Epidermal melanocyte (primary cell): ENCODE data around the gene LRRC56.

Experiments
- DNase-seq: peaks from one replicate; pipeline ENCODE4 v3.0.0; 2011; ENCODE audit warnings: low spot score; ENCODE audit not compliant: insufficient read length

Gene LRRC56

DNA sequence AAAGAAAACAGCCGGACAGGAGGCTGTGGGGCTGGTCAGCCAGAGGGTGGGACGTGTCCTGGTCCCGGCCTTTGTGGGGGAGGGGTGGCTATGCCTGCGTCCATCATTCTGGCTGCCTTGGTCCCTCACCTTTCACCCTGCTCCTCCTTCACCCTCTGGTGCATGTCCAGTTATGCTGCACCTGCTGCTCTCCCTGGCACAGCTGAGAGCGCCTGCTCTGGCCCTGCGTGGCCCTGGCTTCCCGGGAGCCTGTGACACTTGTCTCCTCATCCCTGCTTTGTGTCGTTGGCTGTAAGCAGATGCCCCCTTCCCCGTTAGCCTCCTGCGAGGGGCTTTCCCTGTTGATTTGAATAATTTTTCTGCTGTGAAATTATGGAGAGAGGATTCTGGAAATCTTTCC, 55.6 kb downstream of the LRRC56 start:
- no peak for DNase-seq

DNA sequence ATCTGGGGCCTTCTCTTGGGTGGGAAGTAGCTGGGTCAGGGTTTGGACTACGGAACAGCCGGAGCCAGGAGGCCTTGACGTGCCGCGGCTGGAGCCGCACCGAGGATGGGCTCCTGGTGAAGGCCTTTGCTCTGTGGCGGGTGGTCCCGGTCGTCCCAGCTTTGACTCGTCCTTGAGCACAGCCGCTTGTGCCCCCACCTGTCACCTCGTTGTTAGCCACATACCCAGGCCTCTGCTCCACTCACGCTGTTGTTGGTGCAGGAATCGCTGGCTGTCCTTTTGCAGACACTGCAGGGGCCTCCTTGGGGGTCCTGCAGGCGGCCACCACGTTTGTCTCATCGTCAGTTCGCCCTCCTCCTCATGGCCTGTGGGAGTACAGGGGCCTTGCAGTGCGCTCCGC, 56.0 kb downstream of the LRRC56 start:
- DNase-seq: no peak

DNA sequence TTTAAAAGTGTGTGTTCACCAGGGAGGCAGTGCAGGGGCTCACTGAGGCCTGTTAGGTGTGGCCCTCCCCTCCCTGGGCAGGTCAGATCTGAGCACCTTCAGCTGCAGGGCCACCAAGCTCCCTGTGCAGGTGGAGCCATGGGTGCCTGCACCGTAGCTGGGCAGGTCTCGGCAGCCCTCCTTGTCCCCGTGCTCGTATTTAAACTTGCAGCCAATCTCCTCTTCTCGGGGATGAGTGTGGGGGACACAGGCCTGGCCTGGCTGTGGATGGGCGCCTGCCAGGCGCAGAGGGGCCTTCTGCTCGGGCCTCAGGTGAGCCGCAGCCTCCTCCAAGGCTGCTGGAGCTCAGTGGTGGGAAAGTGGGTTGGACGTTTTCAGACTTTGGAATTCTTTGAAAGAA, 58.1 kb downstream of the LRRC56 start:
- no peak for DNase-seq

DNA sequence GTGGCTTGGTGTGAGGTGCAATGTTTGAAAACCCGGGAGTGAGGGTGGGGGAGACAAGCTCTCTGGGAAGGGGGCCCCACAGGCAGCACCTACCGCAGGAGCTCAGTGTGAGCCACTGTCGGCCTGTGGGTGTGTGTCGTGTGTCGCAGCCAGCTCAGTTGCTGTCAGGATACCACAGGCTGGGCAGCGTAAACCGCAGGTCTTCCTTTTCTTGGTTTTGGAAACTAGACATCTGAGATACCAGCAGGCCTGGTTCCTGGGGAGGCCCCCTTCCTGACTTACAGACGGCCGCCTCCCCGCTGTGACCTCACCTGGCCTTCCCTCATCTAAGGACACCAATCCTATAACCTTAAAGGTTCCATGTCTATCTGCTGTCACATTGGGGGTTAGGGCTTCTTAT, 59.0 kb downstream of the LRRC56 start:
- no peak for DNase-seq

DNA sequence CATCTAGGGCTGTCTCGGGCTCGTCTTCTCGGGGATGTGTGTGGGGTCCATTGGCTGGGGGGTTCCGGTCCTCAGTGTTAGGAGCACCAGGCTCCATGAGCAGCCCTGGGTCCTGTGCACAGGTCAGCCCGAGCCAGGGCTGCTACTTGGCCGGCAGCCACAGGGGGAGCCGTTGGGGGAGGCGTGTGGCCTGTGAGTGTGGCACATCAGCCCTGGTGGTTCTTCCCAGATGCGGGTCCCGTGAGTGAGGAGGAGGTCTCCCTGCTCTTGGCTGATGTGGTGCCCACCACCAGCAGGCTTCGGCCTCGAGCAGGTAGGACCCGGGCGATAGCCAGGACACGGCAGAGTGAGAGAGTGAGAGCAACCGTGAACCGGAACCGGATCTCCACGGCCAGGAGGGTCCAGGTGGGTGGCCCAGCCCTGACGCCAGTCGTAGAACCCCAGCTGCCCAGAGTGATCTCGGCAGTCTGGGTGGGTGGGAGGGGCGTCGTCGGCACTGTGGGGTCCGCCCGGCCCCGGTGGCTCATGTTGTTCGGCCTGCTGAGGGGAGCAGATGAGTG, 59.9 kb downstream of the LRRC56 start:
- DNase-seq: no peak

DNA sequence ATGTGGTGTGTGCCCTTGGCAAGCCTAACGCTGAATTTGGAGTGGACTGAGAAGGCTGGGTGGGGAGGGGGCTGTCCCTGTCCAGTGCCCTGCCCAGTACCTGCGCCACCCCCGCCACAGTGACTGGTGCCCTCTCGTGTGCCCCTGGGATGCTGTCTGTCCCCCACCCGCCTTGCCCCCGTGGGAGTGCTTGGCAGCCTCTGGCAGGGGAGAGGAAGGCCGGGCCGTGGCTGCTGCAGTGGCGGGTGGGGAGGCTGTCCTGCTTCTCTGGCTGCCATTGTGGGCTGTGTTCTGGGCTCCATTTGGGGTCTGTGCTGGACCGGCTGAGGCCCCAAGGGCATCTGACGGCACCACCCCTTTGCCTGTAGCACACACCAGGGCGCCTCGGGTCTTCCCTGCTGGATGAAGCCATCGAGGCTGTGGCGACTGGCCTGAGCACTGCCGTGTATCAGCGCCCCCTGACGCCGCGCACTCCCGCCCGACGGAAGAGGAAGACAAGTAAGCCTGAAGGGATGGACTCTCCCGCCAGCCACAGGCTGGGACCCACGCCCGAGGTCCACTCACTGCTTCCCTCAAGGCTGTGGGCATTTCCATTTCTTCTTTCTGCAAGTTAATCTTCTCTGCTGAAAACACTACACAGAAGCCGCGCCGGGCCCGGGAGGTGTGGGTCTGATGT, 60.8 kb downstream of the LRRC56 start:
- no peak for DNase-seq

DNA sequence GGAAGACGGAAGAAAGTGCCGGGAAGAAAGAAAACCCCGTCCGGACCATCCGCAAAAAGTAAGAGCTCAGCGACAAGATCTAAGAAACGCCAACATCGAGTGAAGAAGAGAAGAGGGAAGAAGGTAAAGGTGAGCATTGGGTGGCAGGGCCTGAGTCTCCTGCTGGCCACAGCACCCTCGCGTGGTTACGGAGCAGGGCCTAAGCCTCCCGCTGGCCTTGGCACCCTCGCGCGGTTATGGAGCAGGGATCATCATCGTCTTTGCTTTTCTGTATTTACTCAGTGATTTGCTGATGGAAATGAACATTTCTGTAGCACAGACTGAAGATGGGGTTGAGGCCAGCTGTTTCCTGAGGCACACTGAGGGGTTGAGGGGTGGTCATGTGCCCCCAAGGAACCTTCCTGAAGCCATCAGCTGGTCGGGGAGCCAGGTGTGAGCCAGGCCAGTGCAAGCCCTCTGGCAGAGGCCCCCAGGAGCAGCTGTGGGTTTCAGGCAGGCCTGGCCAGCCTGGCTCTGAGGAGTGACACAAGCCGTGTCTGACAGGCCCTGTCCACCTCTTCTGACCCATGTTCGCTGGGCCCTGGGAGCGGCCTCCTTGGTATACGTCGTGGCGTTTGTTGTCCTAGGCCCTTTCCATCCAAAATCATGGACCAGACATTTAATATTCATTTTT, 64.4 kb downstream of the LRRC56 start:
- no peak for DNase-seq

DNA sequence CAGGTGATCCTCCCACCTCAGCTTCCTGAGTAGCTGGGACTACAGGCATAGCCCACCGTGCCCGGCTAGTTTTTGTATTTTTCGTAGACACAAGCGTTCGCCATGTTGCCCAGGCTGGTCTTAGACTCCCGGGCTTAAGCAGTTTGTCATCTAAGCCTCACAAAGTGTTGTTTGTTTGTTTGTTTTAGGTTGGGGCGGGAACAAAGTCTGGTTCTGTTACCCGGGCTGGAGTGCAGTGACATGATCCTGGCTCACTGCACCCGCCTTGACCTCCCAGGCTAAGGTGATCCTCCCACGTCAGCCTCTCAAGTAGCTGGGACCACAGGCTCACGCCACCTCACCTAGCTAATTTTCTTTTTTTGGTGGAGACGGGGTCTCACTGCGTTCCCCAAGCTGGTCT, 65.8 kb downstream of the LRRC56 start:
- no peak for DNase-seq
